HG02798 (cell line): ENCODE measurements around the gene PPP1R1A.

Experiments
- ATAC-seq: cut with Tn5 transposase; IDR thresholded peaks from one replicate; pipeline ENCODE4 v1.9.1; 2021; ENCODE audit warnings: mild to moderate bottlenecking; ENCODE audit not compliant: unreplicated experiment, poor library complexity

Gene PPP1R1A

GRCh38 chr12:54604436-54604835, 16.0 kb upstream of the PPP1R1A start:
- ATAC-seq = no peak

- no peak for ATAC-seq
Measured at GRCh38 chr12:54603872-54604271, 15.4 kb upstream of the PPP1R1A start.

- peak; percentile 91 for ATAC-seq
Measured at GRCh38 chr12:54603173-54603814, 14.8 kb upstream of the PPP1R1A start.

GRCh38 chr12:54602661-54603060, 14.2 kb upstream of the PPP1R1A start:
- no peak for ATAC-seq

GRCh38 chr12:54601841-54602240, 13.4 kb upstream of the PPP1R1A start:
- ATAC-seq = no peak

- ATAC-seq = no peak
Measured at GRCh38 chr12:54598970-54599369, 10.5 kb upstream of the PPP1R1A start.

GRCh38 chr12:54596526-54596946, 8.1 kb upstream of the PPP1R1A start:
- ATAC-seq = peak; percentile 61

- ATAC-seq = no peak
Measured at GRCh38 chr12:54595471-54595870, 7.0 kb upstream of the PPP1R1A start.

GRCh38 chr12:54593725-54594124, 5.3 kb upstream of the PPP1R1A start:
- ATAC-seq = no peak

GRCh38 chr12:54593135-54593534, 4.7 kb upstream of the PPP1R1A start:
- ATAC-seq = no peak

GRCh38 chr12:54592316-54592715, 3.9 kb upstream of the PPP1R1A start:
- no peak for ATAC-seq

GRCh38 chr12:54590978-54591591, 2.6 kb upstream of the PPP1R1A start:
- no peak for ATAC-seq

GRCh38 chr12:54589964-54590363, 1.5 kb upstream of the PPP1R1A start:
- no peak for ATAC-seq

GRCh38 chr12:54588890-54589267, 420 bp upstream of the PPP1R1A start:
- no peak for ATAC-seq

GRCh38 chr12:54587315-54587873, 1.1 kb downstream of the PPP1R1A start:
- ATAC-seq = no peak

GRCh38 chr12:54586620-54587019, 1.8 kb downstream of the PPP1R1A start:
- no peak for ATAC-seq

- ATAC-seq = no peak
Measured at GRCh38 chr12:54585243-54585642, 3.2 kb downstream of the PPP1R1A start.

- no peak for ATAC-seq
Measured at GRCh38 chr12:54584128-54584527, 4.3 kb downstream of the PPP1R1A start.

- no peak for ATAC-seq
Measured at GRCh38 chr12:54583726-54584125, 4.7 kb downstream of the PPP1R1A start.

- ATAC-seq = no peak
Measured at GRCh38 chr12:54581412-54581811, 7.0 kb downstream of the PPP1R1A start.

GRCh38 chr12:54579696-54580333, 8.6 kb downstream of the PPP1R1A start:
- peak; percentile 97 for ATAC-seq
